HL-60 (cell line): ENCODE results near the gene AGRN.

Experiments used
- CTCF ChIP-seq: IDR thresholded peaks from one replicate; pipeline ENCODE4 v1.5.1; 2011; ENCODE audit warnings: low read length, control low read depth, inconsistent platforms; ENCODE audit not compliant: insufficient read depth
- GABPA ChIP-seq: IDR thresholded peaks from 2 replicates; pipeline ENCODE4 v1.6.1; 2012; ENCODE audit warnings: low read depth
- POLR2AphosphoS5 ChIP-seq: IDR thresholded peaks from 2 replicates; pipeline ENCODE4 v1.6.1; 2012; ENCODE audit warnings: low read depth
- REST ChIP-seq: IDR thresholded peaks from 2 replicates; pipeline ENCODE4 v1.6.1; 2012; ENCODE audit warnings: low read depth; ENCODE audit not compliant: insufficient replicate concordance
- SPI1 ChIP-seq: IDR thresholded peaks from 2 replicates; pipeline ENCODE4 v1.6.1; 2012; ENCODE audit warnings: low read depth, mild to moderate bottlenecking, borderline replicate concordance

- TF ChIP-seq CTCF (no peak), REST (no peak), POLR2AphosphoS5 (no peak), GABPA (no peak), SPI1 (no peak)
Observed at GRCh38 chr1:1014799-1015681, 4.9 kb upstream of the AGRN start.
